Neural progenitor cell (in vitro differentiated cells): Measurements from ENCODE around the gene PTPRU. TPM values are rescaled to one million over a fixed set of nuclear protein-coding genes. Genes with fewer than 3 reads are reported as not detected.
A peak's percentile ranks its signal among the peaks of the same experiment; 100 is the strongest.

Experiments
- DNase-seq: peaks from one replicate; pipeline ENCODE4 v3.0.0-alpha.2; 2016; ENCODE audit warnings: low spot score
- H2AFZ ChIP-seq: fragments of 200-600 bp; sonication (generic); replicated peaks from 2 replicates; pipeline ENCODE4 v1.6.1; 2016; ENCODE audit warnings: antibody characterized with exemption
- H3F3A ChIP-seq: fragments of 200-600 bp; sonication (generic); 2 replicates; pipeline ENCODE4 v1.6.1; 2016; ENCODE audit warnings: antibody characterized with exemption, low read depth
- H3K27ac ChIP-seq: fragments of 200-600 bp; sonication (generic); 2 replicates; pipeline ENCODE4 v1.5.1; 2016; ENCODE audit warnings: mild to moderate bottlenecking
- H3K27me3 ChIP-seq: fragments of 200-600 bp; sonication (generic); 2 replicates; pipeline ENCODE4 v1.6.1; 2016; ENCODE audit warnings: mild to moderate bottlenecking, moderate library complexity
- H3K36me3 ChIP-seq: fragments of 200-600 bp; sonication (generic); 2 replicates; pipeline ENCODE4 v1.5.1; 2016
- H3K4me1 ChIP-seq: fragments of 200-600 bp; sonication (generic); 2 replicates; pipeline ENCODE4 v1.6.1; 2016; ENCODE audit warnings: mixed run types
- H3K4me2 ChIP-seq: fragments of 200-600 bp; sonication (generic); 2 replicates; pipeline ENCODE4 v1.6.1; 2016
- H3K4me3 ChIP-seq: fragments of 200-600 bp; sonication (generic); 2 replicates; pipeline ENCODE4 v1.5.1; 2016
- H3K79me2 ChIP-seq: fragments of 200-600 bp; sonication (generic); 2 replicates; pipeline ENCODE4 v1.6.1; 2016; ENCODE audit warnings: low read depth
- H3K9ac ChIP-seq: fragments of 200-600 bp; sonication (generic); 2 replicates; pipeline ENCODE4 v1.6.1; 2016
- H3K9me3 ChIP-seq: fragments of 200-600 bp; sonication (generic); 2 replicates; pipeline ENCODE4 v1.5.1; 2016; ENCODE audit warnings: low read depth
- H4K20me1 ChIP-seq: fragments of 200-600 bp; sonication (generic); 2 replicates; pipeline ENCODE4 v1.6.1; 2016; ENCODE audit warnings: low read depth
- H3K27ac Mint-ChIP-seq: 3 replicates; pipeline ENCODE4 v1.8.0; 2021; ENCODE audit warnings: mixed read lengths
- H3K27me3 Mint-ChIP-seq: 2 replicates; pipeline ENCODE4 v1.8.0; 2022; ENCODE audit warnings: low read depth, mild to moderate bottlenecking, inconsistent platforms, moderate library complexity, mixed read lengths; ENCODE audit not compliant: insufficient read depth
- H3K36me3 Mint-ChIP-seq: 3 replicates; pipeline ENCODE4 v1.8.0; 2021; ENCODE audit warnings: mixed read lengths
- H3K4me1 Mint-ChIP-seq: 3 replicates; pipeline ENCODE4 v1.8.0; 2021; ENCODE audit warnings: mixed read lengths
- H3K4me3 Mint-ChIP-seq: 3 replicates; pipeline ENCODE4 v1.8.0; 2021; ENCODE audit warnings: mild to moderate bottlenecking, moderate library complexity, mixed read lengths
- H3K9me3 Mint-ChIP-seq: 3 replicates; pipeline ENCODE4 v1.8.0; 2020; ENCODE audit warnings: mixed read lengths
- CTCF ChIP-seq: fragments of 200-600 bp; sonication (generic); IDR thresholded peaks from 2 replicates; pipeline ENCODE4 v1.5.1; 2017; ENCODE audit warnings: antibody characterized with exemption, mild to moderate bottlenecking
- EZH2 ChIP-seq: fragments of 200-600 bp; sonication (generic); IDR thresholded peaks from 2 replicates; pipeline ENCODE4 v1.6.1; 2017; ENCODE audit warnings: antibody characterized with exemption, mild to moderate bottlenecking, moderate library complexity
- EZH2phosphoT487 ChIP-seq: fragments of 200-600 bp; sonication (generic); IDR thresholded peaks from 2 replicates; pipeline ENCODE4 v1.6.1; 2017; ENCODE audit warnings: antibody characterized with exemption
- total RNA-seq: library from RNA; depleted of rRNA; stranded (reverse); fragments of >200 nt; gene quantifications from 2 replicates; pipeline ENCODE4 v1.2.3, GENCODE V29; 2015; ENCODE audit warnings: low replicate concordance

The PTPRU gene
- total RNA-seq, 1 donor from 2014 or later, result 29.5 TPM

GRCh38 chr1:29197590-29197924 lies 38.8 kb upstream of the PTPRU start:
- H3K79me2 ChIP-seq, result no peaks in the 10 kb centered on the region
- no peak overlapping the region for H3K4me3 Mint-ChIP-seq
- peaks cover 8% of the 10 kb centered on the region for H3K4me1 Mint-ChIP-seq
- DNase-seq, result peak; percentile 54
- no peak overlapping the region for H3K4me2 ChIP-seq
- no peak overlapping the region for H2AFZ ChIP-seq
- H3K9ac ChIP-seq, result no peak overlapping the region
- H3K4me1 ChIP-seq, result no peaks in the 10 kb centered on the region
- no peaks in the 10 kb centered on the region for H3K27me3 Mint-ChIP-seq
- H3F3A ChIP-seq, result no peaks in the 10 kb centered on the region
- H3K27ac ChIP-seq, result no peak overlapping the region
- H3K9me3 ChIP-seq, result no peaks in the 10 kb centered on the region
- no peak overlapping the region for H3K27ac Mint-ChIP-seq
- H3K27me3 ChIP-seq, result no peaks in the 10 kb centered on the region
- no peaks in the 10 kb centered on the region for H3K9me3 Mint-ChIP-seq
- peaks cover 12% of the 10 kb centered on the region for H3K36me3 Mint-ChIP-seq
- H3K36me3 ChIP-seq, result no peaks in the 10 kb centered on the region
- TF ChIP-seq CTCF (peak; percentile 49), EZH2 (no peak)
- H4K20me1 ChIP-seq, result peaks cover 4% of the 10 kb centered on the region
- H3K4me3 ChIP-seq, result no peak overlapping the region

- H3K4me3 Mint-ChIP-seq, result no peak overlapping the region
- H3K79me2 ChIP-seq, result no peaks in the 10 kb centered on the region
- no peaks in the 10 kb centered on the region for H3K27me3 Mint-ChIP-seq
- no peak overlapping the region for H2AFZ ChIP-seq
- no peaks in the 10 kb centered on the region for H3K9me3 ChIP-seq
- no peaks in the 10 kb centered on the region for H3K4me1 ChIP-seq
- H3K4me3 ChIP-seq, result no peak overlapping the region
- no peak overlapping the region for H3K4me2 ChIP-seq
- no peaks in the 10 kb centered on the region for H3F3A ChIP-seq
- no peak overlapping the region for H3K9ac ChIP-seq
- H3K36me3 Mint-ChIP-seq, result peaks cover 12% of the 10 kb centered on the region
- no peaks in the 10 kb centered on the region for H3K9me3 Mint-ChIP-seq
- no peak for TF ChIP-seq EZH2phosphoT487
- no peak for TF ChIP-seq CTCF
- no peak for TF ChIP-seq EZH2
- H3K27ac Mint-ChIP-seq, result no peak overlapping the region
- H3K27me3 ChIP-seq, result no peaks in the 10 kb centered on the region
- no peaks in the 10 kb centered on the region for H3K36me3 ChIP-seq
- H4K20me1 ChIP-seq, result peaks cover 7% of the 10 kb centered on the region
- H3K27ac ChIP-seq, result no peak overlapping the region
- no peak for DNase-seq
- H3K4me1 Mint-ChIP-seq, result peaks cover 11% of the 10 kb centered on the region
These were observed 38.3 kb upstream of the PTPRU start for GRCh38 chr1:29197993-29198392.

- Histone ChIP-seq H3K4me3 (no peak overlapping the region), H2AFZ (no peak overlapping the region), H3K4me1 (no peaks in the 10 kb centered on the region), H3K9ac (no peak overlapping the region), H3K27me3 (no peaks in the 10 kb centered on the region), H3K4me2 (no peak overlapping the region), H3K27ac (no peak overlapping the region), H3K79me2 (no peaks in the 10 kb centered on the region), H4K20me1 (peaks cover 12% of the 10 kb centered on the region), H3F3A (no peaks in the 10 kb centered on the region), H3K36me3 (no peaks in the 10 kb centered on the region), H3K9me3 (no peaks in the 10 kb centered on the region)
- Mint-ChIP-seq H3K4me3 (no peak overlapping the region), H3K27me3 (no peaks in the 10 kb centered on the region), H3K4me1 (peaks cover 11% of the 10 kb centered on the region), H3K9me3 (no peaks in the 10 kb centered on the region), H3K27ac (no peak overlapping the region), H3K36me3 (peaks cover 11% of the 10 kb centered on the region)
- DNase-seq, result no peak
- no peak for TF ChIP-seq CTCF
- TF ChIP-seq EZH2, result no peak
- TF ChIP-seq EZH2phosphoT487, result no peak
These were observed 35.3 kb upstream of the PTPRU start for GRCh38 chr1:29200906-29201594.
